Mesenteric fat pad (tissue), 1 donor: Measurements from ENCODE around the gene ACMSD. TPM values are rescaled to one million over a fixed set of nuclear protein-coding genes. Genes with fewer than 3 reads are reported as not detected.

ENCODE experiments used
- DNase-seq: peaks from one replicate; pipeline ENCODE4 v3.0.0-alpha.2; 2020; ENCODE audit warnings: low spot score
- microRNA-seq: library from miRNA; unstranded; fragments of <30 nt; microRNA quantifications from one replicate; pipeline ENCODE4 v1.2.0, GENCODE V29; 2020; ENCODE audit warnings: borderline number of aligned reads
- total RNA-seq: library from RNA; stranded (reverse); fragmentation: NEBNext Ultra II Directional; extraction: Animal tissue kit (Norgen Biotek cat#: 25700); gene quantifications from one replicate; pipeline ENCODE4 v1.2.1, GENCODE V29; 2021
- donor health status: DM: yes; HTN: yes; CAD: no.

Gene ACMSD
- total RNA-seq, 1 donor from 2014 or later: not detected

- no peak for DNase-seq
Observed at GRCh38 chr2:134944975-134945374, 106.6 kb downstream of the ACMSD start.

- no peak for DNase-seq
Observed at GRCh38 chr2:134946073-134946472, 107.7 kb downstream of the ACMSD start.

GRCh38 chr2:134949981-134950708 is 111.7 kb downstream of the ACMSD start:
- DNase-seq: no peak

- DNase-seq: no peak
Observed at GRCh38 chr2:134950886-134951285, 112.5 kb downstream of the ACMSD start.

Small RNA genes within 50 kb of the gene (microRNA-seq; reads per million reads assigned to microRNA genes)
- gene MIR5590: not detected

Other genes with a start within 250 kb of the ACMSD start
- 1.9 TPM for gene TMEM163, start 119.6 kb upstream of the ACMSD start, total RNA-seq
- gene CCNT2, start 80.2 kb downstream of the ACMSD start, total RNA-seq: 29.5 TPM
- gene MAP3K19, start 208.8 kb downstream of the ACMSD start, total RNA-seq: not detected
- gene RAB3GAP1, start 213.7 kb downstream of the ACMSD start, total RNA-seq: 39.2 TPM